Astrocyte of the spinal cord (primary cell): ENCODE data around the gene ESYT1.

Experiments used
- DNase-seq: peaks from one replicate; pipeline ENCODE4 v3.0.0; 2011; ENCODE audit warnings: low read depth, low spot score
- H3K4me3 ChIP-seq: 2 replicates; pipeline ENCODE4 v1.5.1; 2011; ENCODE audit warnings: low read depth, mild to moderate bottlenecking, low read length, moderate library complexity
- in situ Hi-C: cut with HindIII; loops from 2 replicates; pipeline ENCODE4 v1.10.0; 2017; ENCODE audit warnings: low sequenced_read_pairs
- TF ChIP-seq, protein P1 (sequence below): IDR thresholded peaks from 2 replicates; pipeline ENCODE4 v1.5.1; 2012; ENCODE audit warnings: low read depth, mild to moderate bottlenecking, low read length, inconsistent platforms

ESYT1 gene

DNA sequence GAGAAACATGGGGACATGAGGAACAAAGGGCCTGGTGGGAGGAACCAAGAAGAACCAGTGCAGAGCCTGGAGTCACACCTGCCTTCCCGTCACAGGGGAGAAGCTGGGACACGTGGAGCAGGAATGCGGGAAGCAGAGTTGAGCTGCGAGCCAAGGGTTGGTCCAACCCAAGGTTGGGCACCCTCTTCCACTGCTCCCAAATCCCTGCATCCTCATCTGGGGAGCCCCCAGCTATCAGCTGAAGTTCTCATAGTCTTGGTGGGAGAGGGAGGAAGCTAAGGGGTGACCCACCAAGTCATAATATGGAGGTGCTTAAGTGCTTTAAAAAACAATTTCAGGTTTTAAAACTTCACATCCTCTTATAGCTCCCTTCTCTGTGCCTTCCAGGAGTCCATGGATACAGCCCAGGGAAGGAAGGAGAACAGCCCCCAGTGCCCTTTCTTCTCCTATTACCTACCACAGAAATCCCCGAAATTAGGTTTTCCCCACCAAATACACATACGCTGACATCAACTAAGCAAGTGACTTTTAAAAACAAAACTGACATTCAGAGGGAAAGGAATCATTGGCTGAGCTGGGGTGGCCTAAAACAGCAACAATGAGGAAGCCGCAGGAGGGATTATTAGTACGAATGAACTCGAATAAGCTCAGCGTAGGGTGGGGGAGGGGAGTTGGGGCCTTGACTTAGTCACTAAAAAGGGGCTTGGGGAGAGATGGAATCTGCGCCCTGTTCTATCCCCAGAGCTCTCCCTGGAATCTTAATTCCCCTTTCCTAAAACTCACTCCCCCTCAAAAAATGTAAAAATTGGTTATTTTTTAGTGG is 34.6 kb downstream of the ESYT1 start:
- TF ChIP-seq, protein P1, sequence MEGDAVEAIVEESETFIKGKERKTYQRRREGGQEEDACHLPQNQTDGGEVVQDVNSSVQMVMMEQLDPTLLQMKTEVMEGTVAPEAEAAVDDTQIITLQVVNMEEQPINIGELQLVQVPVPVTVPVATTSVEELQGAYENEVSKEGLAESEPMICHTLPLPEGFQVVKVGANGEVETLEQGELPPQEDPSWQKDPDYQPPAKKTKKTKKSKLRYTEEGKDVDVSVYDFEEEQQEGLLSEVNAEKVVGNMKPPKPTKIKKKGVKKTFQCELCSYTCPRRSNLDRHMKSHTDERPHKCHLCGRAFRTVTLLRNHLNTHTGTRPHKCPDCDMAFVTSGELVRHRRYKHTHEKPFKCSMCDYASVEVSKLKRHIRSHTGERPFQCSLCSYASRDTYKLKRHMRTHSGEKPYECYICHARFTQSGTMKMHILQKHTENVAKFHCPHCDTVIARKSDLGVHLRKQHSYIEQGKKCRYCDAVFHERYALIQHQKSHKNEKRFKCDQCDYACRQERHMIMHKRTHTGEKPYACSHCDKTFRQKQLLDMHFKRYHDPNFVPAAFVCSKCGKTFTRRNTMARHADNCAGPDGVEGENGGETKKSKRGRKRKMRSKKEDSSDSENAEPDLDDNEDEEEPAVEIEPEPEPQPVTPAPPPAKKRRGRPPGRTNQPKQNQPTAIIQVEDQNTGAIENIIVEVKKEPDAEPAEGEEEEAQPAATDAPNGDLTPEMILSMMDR = no peak
- DNase-seq = no peak
- H3K4me3 ChIP-seq = no peak overlapping the region
- in situ Hi-C loops = no loop called here

DNA sequence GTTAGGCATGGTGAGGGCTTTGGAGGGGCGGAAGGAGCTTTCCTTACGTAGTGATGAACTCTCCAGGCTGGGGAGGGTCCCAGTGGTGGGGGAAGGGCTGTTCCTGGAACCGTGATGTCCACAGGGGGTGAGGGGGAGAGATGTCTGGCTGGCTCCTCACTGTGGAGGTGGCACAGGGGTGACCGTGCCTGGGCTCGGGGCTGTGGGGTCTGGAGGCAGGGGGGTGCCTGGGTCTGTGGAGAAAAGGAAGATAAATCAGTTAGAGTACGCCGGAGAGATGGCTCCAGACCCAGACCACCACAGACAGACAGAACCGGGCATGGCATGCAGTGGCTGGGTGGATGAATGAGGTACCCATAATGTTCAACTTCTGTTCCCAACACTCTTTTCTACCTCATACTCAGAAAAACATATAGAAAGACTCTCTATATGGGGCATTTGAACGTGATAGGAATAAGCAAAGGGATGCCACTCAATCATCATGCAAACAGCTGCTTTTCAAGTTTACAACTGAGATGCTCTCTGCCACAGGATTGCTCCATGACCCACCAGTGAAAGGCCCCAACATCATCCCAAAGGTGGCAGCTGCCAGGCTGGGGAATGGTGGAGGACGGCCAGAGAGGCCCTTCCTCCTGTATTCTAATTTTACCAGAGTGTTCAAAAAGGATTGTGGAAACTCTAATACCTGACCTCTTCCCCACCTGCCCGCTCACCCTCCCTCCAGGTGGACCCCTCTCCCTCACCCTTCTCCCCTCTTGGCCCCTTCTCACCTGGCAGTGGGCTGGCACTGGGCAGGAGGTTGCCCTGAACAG is 35.7 kb downstream of the ESYT1 start:
- H3K4me3 ChIP-seq = no peak overlapping the region
- no peak for DNase-seq
- in situ Hi-C loops = no loop called here
- TF ChIP-seq, protein P1 = no peak

- no peak overlapping the region for H3K4me3 ChIP-seq
- TF ChIP-seq, protein P1 = no peak
- no peak for DNase-seq
- in situ Hi-C loops = no loop called here
Measured at GRCh38 chr12:56164345-56164729, 36.3 kb downstream of the ESYT1 start.

DNA sequence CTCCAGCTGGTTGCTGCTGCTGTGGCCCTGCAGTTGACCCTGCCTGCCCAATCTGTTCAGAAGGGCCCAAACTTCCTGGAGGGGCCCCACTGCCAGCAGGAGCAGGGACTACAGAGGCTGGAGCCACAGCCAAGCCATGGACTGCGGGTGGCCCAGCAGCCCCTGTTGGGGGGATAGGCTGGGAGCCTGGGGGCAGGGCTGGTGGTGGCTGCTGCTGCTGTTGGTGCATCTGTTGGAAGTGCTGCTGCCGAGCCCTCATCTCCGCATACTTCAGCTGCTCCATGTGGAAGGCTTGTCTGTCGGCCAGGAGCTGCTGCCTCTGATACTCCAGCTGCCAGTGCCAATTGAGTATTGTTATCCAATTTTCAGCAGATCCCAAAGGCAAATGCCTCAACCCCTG is 37.3 kb downstream of the ESYT1 start:
- DNase-seq = no peak
- in situ Hi-C loops = no loop called here
- no peak overlapping the region for H3K4me3 ChIP-seq
- TF ChIP-seq, protein P1 = no peak

- TF ChIP-seq, protein P1 = no peak
- in situ Hi-C loops = no loop called here
- DNase-seq = no peak
- H3K4me3 ChIP-seq = no peak overlapping the region
Measured at GRCh38 chr12:56169229-56169759, 41.2 kb downstream of the ESYT1 start.

GRCh38 chr12:56172839-56173238 is 44.8 kb downstream of the ESYT1 start:
- no peak overlapping the region for H3K4me3 ChIP-seq
- TF ChIP-seq, protein P1 = no peak
- in situ Hi-C loops = no loop called here
- no peak for DNase-seq
